ENCODE data around the gene IGLL1.
"Not testable (repeated sequence)": the region's sequence is repeated elsewhere in the genome, so short reads cannot be mapped to it uniquely, and the experiment has no call there.

IGLL1 gene

GRCh38 chr22:23579870-23580575, at the start of gene IGLL1:
Gene IGLL1, minus strand, starts transcription at chr22:23580290. Its CDS starts 100 bp downstream, at chr22:23580190.
- no peak for DNase-seq

GRCh38 chr22:23628056-23628743, 48.1 kb upstream of the IGLL1 start:
- DNase-seq = not testable (repeated sequence)

- DNase-seq = not testable (repeated sequence)
Measured at GRCh38 chr22:23627401-23628055, 47.4 kb upstream of the IGLL1 start.

- DNase-seq = no peak
Measured at GRCh38 chr22:23626286-23626975, 46.3 kb upstream of the IGLL1 start.

GRCh38 chr22:23622634-23623033, 42.5 kb upstream of the IGLL1 start:
- DNase-seq = no peak

GRCh38 chr22:23621916-23622315, 41.8 kb upstream of the IGLL1 start:
- DNase-seq = not testable (repeated sequence)

DNA sequence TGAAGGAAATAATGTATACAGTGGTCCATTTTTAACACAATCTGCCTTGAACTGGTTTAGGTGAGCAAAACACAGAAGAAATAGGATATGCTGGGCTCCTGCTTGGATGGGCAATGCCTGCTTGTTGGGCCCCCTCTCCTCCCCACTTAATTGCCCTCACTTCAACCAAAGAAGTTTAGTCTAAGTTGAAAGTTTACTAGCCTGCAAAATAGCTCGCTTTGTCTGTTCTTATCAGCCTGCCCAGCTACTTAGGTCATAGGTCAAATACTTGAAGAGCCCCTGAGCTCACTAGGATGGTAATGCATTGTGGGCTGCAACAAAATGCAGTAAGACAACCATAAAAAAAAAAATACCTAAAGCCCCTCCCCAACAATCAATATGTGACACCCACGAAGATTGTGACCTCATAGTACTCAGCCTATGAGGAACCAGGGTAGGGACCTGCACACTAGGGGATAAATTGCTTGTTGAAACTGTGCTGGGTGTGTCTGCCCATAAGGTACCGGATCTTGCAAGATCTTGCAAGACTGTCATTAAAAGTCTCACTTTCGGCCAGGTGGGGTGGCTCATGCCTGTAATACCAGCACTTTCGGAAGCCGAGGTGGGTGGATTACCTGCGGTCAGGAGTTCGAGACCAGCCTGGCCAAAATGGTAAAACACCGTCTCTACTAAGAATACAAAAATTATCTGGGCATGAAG, 41.1 kb upstream of the IGLL1 start:
- no peak for DNase-seq

DNA sequence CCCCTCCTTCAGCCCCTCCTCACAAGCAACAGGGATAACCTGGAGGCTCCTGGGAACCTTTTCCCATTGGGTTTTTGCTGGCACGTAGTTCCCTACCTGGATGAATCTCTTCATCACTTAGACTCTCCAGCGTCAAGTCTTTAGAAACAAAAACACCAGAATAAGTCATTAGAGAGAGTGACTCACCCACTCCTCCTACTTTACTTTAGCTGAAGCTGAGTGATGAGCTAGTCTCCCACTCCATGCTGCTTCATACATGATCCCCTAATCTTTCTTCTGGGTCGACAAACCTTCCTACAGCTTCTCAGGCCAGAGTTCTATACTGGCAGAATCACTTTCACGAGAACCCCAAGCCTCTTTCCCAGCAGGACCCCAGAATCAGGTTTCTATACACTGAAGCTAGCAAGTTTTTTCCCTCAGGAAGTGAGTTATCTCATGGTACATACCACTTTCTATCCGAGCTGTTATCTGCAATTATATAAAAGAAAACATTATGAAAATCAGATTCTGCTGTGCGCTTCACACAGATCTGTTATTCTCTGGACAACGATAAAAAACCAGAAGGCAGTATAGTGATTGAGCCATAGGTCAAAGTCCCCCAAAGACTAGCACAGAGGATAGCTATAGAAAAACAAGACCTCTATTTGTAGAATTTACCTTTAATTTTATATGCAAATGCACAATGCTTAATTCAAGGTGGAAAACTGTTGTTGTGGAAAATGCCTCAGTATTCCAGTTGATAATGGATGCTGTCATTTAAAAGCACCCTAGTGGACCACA, 33.3 kb upstream of the IGLL1 start:
- peak; percentile 4 for DNase-seq

GRCh38 chr22:23609983-23610781, 30.1 kb upstream of the IGLL1 start:
- DNase-seq = no peak

- DNase-seq = no peak
Measured at GRCh38 chr22:23608583-23608982, 28.5 kb upstream of the IGLL1 start.

DNA sequence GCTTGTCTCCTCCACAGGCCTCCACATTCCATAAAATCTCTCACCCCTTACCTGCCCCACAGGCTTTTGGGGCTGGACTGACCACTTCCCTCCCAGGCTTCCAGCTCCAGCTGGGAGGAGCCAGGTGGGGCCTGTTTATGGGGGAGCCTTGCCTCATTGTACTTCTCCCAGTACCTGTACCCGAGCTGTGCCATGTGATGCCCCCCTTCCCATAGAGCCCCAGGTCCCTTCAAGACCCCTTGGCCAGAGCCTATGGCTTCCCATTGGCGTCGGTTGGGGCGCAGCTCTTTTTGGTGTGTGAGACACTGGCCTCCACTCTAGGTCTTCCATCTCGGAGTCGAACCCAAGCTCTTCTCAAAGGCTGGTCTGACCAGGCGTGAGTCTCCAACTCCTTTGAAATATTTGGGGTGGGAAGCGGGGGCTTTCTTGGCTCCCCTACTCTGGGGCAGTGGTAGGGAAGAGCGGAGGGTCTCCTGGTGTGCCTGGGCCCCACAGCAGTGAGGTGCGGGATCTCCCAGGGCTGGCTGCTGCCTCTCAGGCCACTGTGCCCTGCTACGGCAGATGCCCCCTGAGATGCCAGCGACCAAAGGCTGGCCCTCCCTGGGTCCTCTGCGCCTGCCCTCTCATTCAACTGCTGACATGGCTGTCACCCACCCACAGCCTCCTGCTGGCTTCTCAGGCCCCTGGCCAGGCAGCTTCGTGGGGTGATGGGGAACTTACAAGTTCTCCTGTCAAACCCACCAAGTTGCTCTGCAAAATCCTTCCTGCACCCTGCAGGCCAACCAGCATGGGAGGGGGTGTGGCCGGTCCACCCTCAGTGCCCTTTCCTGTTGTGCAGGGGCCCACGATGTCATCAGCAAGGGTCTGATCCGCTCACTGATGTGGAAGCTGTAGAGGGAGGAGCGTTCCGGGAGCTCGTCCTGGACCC, 26.4 kb upstream of the IGLL1 start:
- DNase-seq = no peak

DNA sequence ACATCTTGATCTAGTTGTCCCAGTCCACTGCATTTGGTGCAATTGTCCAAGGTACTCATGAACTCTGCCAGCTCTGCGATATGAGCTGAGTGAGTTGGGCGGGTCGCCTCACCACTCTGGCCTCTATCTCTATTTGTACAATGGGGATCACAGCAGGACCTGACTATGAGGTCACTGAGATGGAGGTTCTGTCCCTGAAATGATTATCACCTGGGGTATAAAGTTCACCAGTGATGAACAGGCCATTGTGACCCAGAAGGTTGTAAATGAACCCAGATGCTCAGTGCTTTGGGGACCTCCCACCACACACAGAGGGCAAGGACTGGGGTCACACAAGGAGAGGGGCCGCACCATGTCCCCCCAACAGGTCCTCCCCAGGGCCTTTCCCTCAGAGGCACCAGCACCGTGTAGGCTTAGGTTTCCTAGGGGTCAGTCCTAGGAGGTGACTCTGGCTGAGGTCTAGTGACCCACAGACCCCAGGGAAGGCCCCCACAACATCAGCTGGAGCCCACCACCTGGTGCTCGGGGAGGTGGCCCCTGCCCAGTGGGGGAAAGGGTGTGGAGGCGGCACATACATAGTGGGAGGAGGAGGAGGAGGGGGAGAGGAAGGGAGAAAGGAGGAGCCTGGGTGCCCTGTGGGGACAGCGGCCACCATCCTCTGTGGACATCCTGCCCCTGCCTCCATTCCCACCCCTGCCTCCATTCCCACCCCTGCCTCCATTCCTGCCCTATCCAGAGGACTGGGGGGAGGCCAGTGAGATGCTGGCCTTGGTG, 25.0 kb upstream of the IGLL1 start:
- DNase-seq = no peak

DNA sequence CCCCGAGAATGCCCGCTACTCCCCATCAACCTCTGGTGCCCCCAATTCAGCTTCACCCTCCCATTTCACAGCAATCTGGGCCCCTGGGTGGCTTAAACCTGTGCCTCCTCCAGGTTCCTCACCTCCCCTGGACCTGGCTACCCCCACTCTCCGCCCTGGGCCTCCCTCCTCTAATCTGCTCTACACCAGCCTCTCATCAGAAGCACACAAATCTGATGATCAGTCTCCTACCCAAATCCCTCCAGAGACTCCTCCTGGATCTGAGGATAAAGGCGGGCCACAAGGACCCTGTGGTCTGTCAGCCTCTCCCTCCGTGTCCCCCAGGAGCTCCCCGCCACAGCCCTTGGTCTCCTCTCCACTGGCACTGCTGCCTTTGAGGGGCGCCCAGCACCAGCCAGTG, 23.2 kb upstream of the IGLL1 start:
- no peak for DNase-seq

GRCh38 chr22:23598805-23599518, 18.9 kb upstream of the IGLL1 start:
- no peak for DNase-seq

DNA sequence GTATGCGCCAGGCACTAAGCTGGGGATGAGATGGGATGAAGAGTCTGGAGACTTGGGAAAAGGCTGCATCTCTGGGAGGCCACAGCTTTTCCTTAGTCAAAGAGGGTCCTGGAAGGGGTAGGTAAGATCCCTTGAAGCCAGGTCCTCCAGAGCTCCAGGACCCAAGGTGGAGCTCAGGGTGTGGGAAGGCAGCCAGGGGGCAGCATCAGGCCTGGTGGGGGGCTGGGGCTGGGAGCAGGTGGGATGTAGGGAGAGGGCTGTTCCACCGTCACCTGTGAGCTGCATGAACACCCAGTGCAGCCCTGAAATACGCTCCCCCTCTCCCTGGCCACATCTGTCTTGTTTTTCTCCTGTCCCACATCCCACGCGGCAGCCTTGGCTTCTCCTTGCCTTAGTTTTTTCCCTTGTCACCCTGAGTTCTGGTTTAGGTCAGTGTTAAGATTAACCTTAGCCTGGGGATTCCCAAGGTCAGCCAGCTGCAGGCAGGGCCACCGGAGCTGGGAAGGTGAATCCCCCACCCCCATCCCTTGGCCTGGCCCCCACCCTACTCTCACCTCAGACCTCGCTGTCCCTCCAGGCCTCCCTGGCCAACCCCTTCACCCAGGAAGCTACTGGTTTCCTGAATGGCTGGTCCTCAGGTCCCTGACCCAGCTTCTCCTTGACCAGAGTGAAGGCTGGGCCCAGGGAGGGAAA, 17.6 kb upstream of the IGLL1 start:
- not testable (repeated sequence) for DNase-seq

DNA sequence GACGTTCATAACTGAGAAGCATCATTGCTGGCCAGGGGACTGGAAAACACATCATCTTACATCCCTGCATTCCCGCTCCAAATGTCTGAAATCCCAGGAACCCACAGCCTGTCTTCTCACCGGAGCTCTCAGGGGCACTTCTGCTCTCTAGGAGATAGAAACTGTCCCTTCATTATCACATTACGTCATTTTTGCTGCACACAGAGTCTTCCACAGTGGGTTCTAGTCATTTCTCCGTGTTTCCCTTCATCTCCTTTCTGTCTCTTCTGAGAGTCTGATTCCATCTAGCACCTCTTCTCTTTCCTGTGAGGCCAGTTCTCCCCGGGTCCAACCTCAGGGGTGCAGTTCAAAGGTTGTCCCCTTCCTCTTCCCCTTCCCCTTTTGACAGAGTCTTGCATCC, 15.8 kb upstream of the IGLL1 start:
- not testable (repeated sequence) for DNase-seq

- DNase-seq = no peak
Measured at GRCh38 chr22:23591846-23592245, 11.8 kb upstream of the IGLL1 start.
